Measurements from ENCODE around the gene SLC43A2. TPM values are rescaled to one million over a fixed set of nuclear protein-coding genes. Genes with fewer than 3 reads are reported as not detected.

Gene SLC43A2
- total and polyA plus RNA-seq, 2 of the 13 experiments (the other 11 are each of a cell fraction or from before 2014, with no cell fraction given) = 7.3 to 20.0 TPM

DNA sequence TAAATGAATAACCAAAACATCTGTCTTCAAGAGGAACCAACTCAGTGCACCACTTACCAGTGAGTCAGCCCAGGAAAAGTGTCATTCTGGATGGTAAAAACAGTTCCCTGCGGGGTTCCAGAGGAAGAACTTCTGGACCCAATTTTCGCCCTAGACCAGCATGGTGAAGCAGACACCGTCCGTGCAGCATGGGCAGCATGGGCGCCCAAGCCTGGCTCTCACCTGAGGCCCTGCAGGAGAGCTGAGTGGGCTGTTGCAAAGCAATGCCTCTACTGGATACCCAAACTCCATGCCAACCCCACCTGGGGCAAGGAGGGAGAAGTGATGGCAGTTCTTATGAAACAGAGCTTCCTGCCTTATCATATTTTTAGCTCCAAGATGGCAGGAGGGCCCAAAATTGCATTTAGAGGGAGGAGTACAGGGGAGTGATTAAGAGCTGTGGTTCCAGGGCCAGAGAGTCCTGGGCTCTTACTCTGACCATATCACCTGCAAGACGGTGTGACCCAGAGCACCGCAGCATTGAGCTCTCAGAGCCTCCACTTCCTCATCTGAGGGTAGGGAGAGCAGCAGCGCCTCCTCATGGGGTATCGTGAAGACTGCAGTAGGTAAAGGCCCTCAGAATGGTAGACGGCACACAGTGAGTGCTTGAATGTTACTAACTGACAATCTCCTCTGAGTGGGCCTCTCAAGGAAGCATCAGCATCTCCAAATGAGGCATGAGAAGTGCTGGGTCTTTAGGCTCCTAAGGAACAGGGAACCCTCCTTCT lies 95.6 kb downstream of the SLC43A2 start:
- Histone ChIP-seq H3K27ac (ENCODE audit: extremely low read length, insufficient read depth, low read length) (no peak overlapping the region), H3K79me2 (ENCODE audit: insufficient read depth, low read length) (no peaks in the 10 kb centered on the region), H3K27me3 (ENCODE audit: control insufficient read depth in 1 of 2, insufficient read depth in 2 of 2, low read length in 2 of 2) (no peaks in the 10 kb centered on the region), H3K4me3 (replicated peaks in 1 of 3; ENCODE audit: insufficient read depth in 1 of 3, low read depth in 2 of 3, low read length in 3 of 3) (no peak overlapping the region), H3K4me1 (ENCODE audit: insufficient read depth, low read length) (no peaks in the 10 kb centered on the region), H3K9me3 (ENCODE audit: low read length) (no peaks in the 10 kb centered on the region), H3K4me2 (ENCODE audit: low read depth, low read length) (no peak overlapping the region), H3K36me3 (replicated peaks in 1 of 2; ENCODE audit: control insufficient read depth in 1 of 2, insufficient read depth in 2 of 2, low read length in 2 of 2) (peaks cover 10 to 46% of the 10 kb centered on the region in 2 experiments), H4K20me1 (ENCODE audit: insufficient read depth, low read length) (no peaks in the 10 kb centered on the region), H2AFZ (ENCODE audit: low read length) (no peak overlapping the region), H3K9ac (ENCODE audit: insufficient read depth, low read depth, low read length) (no peak overlapping the region)
- intact Hi-C loops (cut with micrococcal nuclease; ENCODE audit: unreplicated experiment) = no loop called here
- WGBS (ENCODE audit: low lambda C conversion rate) = 100% methylated on average over 2 of the region's 10 CpGs
- ATAC-seq (peak; percentile 58), DNase-seq (ENCODE audit: low spot score) (no peak), FAIRE-seq (no peak)
- TF ChIP-seq, protein P1, sequence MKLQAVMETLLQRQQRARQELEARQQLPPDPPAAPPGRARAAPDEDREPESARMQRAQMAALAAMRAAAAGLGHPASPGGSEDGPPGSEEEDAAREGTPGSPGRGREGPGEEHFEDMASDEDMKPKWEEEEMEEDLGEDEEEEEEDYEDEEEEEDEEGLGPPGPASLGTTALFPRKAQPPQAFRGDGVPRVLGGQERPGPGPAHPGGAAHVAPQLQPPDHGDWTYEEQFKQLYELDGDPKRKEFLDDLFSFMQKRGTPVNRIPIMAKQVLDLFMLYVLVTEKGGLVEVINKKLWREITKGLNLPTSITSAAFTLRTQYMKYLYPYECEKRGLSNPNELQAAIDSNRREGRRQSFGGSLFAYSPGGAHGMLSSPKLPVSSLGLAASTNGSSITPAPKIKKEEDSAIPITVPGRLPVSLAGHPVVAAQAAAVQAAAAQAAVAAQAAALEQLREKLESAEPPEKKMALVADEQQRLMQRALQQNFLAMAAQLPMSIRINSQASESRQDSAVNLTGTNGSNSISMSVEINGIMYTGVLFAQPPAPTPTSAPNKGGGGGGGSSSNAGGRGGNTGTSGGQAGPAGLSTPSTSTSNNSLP (IDR thresholded peaks at IDR 0.05; ENCODE audit: low read depth, low read length) = no peak
- TF ChIP-seq, protein P2, sequence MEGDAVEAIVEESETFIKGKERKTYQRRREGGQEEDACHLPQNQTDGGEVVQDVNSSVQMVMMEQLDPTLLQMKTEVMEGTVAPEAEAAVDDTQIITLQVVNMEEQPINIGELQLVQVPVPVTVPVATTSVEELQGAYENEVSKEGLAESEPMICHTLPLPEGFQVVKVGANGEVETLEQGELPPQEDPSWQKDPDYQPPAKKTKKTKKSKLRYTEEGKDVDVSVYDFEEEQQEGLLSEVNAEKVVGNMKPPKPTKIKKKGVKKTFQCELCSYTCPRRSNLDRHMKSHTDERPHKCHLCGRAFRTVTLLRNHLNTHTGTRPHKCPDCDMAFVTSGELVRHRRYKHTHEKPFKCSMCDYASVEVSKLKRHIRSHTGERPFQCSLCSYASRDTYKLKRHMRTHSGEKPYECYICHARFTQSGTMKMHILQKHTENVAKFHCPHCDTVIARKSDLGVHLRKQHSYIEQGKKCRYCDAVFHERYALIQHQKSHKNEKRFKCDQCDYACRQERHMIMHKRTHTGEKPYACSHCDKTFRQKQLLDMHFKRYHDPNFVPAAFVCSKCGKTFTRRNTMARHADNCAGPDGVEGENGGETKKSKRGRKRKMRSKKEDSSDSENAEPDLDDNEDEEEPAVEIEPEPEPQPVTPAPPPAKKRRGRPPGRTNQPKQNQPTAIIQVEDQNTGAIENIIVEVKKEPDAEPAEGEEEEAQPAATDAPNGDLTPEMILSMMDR (CRISPR knock-in tag; IDR thresholded peaks at IDR 0.05) = peak; percentile 52
- TF ChIP-seq ATF7 (IDR thresholded peaks at IDR 0.05) (no peak), ATF7 (CRISPR knock-in tag; IDR thresholded peaks at IDR 0.05) (no peak), STAG1 (CRISPR knock-in tag; IDR thresholded peaks at IDR 0.05) (peak; percentile 51)
- TF ChIP-seq, protein P3, sequence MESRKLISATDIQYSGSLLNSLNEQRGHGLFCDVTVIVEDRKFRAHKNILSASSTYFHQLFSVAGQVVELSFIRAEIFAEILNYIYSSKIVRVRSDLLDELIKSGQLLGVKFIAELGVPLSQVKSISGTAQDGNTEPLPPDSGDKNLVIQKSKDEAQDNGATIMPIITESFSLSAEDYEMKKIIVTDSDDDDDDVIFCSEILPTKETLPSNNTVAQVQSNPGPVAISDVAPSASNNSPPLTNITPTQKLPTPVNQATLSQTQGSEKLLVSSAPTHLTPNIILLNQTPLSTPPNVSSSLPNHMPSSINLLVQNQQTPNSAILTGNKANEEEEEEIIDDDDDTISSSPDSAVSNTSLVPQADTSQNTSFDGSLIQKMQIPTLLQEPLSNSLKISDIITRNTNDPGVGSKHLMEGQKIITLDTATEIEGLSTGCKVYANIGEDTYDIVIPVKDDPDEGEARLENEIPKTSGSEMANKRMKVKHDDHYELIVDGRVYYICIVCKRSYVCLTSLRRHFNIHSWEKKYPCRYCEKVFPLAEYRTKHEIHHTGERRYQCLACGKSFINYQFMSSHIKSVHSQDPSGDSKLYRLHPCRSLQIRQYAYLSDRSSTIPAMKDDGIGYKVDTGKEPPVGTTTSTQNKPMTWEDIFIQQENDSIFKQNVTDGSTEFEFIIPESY (CRISPR knock-in tag; IDR thresholded peaks at IDR 0.05) = peak; percentile 19; the same call in 1 of the 2 replicates
- in situ Hi-C loops (cut with HindIII; ENCODE audit: extremely low pct_ligation_motif_present, low pct_unique_long_range_greater_than_20kb) = no loop called here
- ChIA-PET CTCF (ENCODE audit: low intra/inter-chr PET ratio, low total read pairs) (interaction anchor here (1.1 kb wide), 1 partner anchor 168 kb away, joined by 3 read pairs; no protein-coding TSS in a partner anchor), POLR2A (no interaction called here)
- no TSS peak for BruUV-seq (replicated peaks)

All from HepG2 (cell line).